Measurements from ENCODE around the gene KLHL20.
"Not testable (repeated sequence)": the region's sequence is repeated elsewhere in the genome, so short reads cannot be mapped to it uniquely, and the experiment has no call there.

KLHL20 gene

DNA sequence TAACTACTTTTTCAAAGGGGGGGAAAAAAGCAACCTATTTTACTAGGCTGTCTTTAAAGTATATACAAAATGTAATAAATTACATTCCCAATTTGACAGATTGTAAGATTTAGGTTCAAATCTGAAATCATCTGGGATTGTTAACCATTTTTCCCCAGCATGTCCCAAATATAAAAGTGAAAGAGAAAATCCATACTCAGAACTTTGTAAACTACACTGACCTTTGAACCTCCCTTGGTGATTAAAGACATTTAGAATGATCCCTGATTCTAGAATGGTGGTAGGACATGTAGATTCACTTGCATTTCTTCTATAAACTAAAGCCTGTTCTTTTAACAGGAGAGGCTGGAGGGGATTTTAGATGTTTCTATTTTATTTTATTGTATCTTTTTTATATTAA, 39.0 kb downstream of the KLHL20 start:
- DNase-seq, result no peak

DNA sequence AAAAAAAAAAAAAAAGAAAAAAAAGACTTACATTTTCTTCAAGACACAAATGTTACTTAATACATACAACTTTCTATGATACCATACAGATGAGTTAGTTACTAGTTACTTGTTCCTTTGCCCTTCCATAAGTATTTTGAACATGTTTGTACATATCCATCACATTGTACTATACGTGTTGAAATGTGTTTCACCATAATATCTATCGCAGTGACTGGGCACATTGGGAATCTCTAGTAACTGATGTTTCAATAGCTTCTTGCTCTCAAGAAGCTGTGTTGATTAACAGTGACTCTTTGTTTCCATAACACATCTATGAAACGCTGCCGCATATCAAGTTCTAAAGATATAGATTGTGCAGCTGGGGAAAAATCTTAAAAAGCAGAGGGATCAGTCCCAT, 42.9 kb downstream of the KLHL20 start:
- no peak for DNase-seq

DNA sequence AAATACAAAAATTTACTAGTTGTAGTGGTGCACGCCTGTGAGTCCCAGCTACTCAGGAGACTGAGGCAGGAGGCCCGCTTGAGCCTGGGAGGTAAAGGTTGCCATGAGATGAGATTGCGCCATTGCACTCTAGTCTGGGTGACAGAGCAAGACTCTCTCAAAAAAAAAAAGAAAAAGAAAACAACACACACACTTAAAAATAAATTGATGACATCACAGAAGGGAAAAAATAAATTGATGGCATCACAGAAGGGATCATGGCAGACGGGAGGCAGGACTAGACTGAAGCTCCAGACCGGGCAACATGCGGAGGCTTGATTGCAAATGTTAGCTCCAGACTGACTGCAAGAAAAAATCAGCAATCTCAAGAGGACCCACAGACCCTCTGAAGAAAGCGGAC, 43.3 kb downstream of the KLHL20 start:
- DNase-seq, result no peak

DNA sequence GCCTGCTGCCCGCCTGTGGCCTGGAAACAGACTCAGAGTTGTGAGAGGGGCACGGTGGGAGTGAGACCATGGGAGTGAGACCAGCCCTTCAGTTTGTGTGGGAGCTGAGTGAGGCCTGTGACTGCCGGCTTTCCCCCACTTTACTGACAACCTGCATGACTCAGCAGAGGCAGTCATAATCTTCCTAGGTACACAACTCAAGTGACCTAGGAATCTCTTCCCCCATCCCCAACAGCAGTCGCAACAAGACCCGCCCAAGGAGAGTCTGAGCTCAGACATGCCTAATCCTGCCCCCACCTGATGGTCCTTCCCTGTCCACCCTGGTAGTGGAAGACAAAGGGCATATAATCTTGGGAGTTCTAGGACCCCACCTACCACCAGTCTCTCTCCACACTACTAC, 44.2 kb downstream of the KLHL20 start:
- no peak for DNase-seq

DNA sequence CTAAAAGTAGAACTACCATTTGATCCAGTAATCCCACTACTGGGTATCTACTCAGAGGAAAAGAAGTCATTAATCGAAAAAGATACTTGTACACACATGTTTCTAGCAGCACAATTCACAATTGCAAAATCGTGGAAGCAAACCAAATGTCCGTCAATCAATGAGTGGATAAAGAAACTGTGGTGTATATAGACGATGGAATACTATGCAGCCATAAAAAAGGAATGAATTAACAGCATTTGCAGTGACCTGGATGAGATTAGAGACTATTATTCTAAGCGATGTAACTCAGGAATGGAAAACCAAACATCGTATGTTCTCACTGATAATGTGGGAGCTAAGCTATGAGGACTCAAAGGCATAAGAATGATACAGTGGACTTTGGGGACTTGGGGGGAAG, 49.5 kb downstream of the KLHL20 start:
- not testable (repeated sequence) for DNase-seq

DNA sequence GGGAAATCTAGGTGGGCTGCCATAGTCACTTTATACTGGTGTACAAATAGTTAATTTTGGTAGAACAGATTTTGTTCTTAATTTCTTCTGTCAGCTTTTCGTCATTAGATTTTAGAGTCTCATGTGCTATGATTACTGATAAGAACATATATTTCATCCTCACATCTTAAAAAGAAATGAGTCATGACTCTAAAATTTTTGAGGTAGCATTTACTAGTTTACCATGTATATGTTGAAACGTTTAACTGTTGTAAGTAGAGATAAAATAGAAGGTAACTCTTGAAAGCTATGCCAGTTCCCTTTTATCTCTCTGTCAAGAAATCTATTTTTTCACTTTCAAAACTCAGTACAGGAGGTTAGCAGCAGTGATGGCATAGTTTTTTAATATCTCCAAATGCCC, 53.4 kb downstream of the KLHL20 start:
- no peak for DNase-seq

DNA sequence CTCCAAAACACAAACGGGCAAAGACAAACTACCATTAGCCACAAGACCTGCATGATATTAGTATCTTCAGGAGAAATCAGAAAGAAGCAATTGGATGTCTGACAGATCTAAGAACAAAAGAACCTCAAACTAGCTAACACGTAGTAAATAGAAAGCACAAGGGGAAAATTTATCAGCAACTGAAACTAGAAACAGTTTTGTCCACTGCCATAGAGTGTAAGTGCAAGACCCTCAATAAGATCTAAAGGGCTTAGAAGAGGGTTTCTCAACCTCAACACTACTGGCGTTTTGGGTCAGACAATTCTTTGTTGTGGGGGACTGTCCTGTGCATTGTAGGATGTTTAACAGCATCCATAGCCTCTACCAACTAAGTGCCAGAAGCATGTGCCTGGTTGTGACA, 54.0 kb downstream of the KLHL20 start:
- DNase-seq, result no peak

DNA sequence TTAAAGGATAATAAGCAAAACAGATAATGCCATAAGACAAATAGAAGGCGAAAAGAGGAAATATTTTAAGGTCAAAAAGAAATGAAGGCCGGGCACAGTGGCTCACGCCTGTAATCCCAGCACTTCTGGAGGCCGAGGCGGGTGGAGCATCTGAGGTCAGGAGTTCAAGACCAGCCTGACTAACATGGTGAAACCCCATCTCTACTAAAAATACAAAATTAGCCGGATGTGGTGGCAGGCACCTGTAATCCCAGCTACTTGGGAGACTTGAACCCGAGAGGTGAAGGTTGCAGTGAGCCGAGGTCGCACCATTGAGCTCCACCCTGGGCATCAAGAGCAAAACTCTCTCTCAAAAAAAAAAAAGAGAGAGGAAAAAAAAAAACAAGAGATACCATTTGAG, 55.5 kb downstream of the KLHL20 start:
- not testable (repeated sequence) for DNase-seq

DNA sequence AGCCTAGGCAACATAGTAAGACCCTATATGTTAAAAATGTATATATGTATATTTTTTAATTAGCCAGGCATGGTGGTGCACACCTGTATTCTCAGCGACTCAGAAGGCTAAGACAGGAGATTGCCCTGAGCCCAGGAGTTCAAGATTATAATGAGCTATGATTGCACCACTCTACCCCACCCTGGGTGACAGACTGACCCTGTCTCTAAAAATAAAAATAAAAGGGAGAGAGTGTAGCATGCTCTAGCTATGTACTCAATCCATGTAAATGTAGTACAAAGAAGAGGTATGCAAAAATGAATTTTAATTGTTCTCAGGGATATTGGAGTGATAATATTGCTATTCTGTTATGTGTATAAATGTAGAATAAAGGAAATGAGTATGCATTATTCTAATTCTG, 56.8 kb downstream of the KLHL20 start:
- DNase-seq, result no peak

DNA sequence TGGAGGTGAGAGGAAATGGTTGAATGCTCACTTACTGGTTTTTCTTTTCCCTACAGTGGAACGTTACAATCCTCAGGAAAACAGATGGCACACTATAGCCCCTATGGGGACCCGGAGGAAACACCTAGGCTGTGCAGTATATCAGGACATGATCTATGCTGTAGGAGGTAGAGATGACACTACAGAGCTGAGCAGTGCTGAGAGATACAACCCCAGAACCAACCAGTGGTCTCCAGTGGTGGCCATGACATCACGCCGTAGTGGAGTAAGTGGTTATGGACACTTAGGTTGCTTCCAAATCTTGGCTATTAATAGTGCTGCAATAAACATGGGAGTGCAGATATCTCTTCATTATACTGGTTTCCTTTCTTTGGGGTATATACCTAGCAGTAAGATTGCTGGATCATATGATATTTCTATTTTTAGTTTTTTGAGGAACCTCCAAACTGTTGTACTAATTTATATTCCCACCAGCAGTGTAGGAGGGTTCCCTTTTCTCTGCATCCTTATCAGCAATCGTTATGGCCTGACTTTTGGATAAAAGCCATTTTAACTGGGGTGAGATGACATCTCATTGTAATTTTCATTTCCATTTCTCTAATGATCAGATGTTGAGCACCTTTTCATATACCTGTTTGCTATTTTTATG, 60.9 kb downstream of the KLHL20 start:
- no peak for DNase-seq

DNA sequence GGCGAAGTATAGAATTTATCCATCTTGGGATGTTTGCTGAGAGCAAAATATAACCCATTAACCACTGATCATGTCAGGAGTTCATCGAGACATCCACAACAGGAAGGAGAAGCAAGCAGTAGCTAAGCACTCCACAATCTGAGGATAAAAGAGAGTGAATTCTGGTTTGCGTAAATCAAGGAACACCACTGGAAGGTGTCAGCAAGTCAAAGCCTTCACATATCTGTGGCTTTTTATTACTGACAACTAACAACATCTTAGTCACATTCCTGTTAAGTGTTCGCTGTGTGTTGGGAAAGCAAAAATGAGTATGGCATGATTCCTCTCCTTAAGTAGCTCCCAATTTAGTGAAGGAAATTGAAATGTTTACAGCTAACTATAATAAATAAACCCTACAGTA, 65.2 kb downstream of the KLHL20 start:
- DNase-seq, result no peak

DNA sequence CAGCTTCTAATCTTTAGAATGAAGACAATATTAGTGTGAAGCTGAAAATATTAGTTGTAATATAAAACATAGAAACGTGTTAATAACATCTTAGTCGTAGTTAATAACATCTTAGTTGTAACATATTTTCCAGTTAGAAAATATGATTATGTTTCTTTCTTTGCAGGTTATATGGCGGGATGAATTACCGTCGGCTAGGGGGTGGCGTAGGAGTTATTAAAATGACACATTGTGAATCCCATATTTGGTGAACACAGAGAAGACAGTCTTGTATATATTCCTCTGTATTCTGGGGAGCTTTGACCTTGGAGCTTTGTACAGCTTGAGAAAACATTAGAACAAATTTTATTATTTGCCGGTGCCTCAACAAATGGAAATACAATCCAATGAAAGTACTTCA, 70.2 kb downstream of the KLHL20 start:
- DNase-seq, result no peak

DNA sequence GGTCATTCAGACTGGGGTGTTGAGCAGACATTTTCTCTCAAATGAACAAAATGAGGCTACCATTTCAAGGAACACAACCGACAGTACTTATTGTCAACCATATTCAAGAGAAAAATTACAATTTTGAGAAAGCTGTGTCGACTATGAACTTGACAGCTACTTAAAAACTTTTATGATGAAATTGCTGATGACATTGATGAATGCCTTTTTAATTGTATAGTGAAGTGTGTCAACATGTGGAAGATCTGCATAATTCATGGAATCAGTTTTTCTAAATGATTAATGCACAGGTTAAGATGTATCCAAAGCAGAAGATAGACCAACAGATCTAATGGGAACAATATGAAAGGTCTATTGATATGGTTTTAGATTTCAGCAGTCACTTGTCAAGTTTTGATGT, 75.1 kb downstream of the KLHL20 start:
- DNase-seq, result no peak

DNA sequence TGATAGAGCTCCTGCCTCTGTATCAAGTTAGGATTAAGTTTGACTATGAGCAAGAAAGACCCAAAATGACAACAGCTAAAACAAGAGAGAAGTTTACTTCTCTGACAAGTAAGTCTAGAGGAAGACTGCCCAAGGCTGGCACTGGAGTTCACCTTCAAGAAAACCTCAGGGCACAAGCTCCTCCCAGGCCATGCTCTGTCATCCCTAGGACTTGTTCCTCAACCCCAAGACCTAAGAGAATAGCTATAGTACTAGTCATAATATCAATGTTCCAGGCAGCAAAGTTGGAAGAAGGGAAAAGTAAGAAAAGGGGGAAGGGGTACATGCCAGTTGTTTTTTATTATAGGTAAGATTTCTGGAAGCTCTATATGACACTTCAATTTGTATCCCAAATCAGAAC, 83.3 kb downstream of the KLHL20 start:
- DNase-seq, result no peak

DNA sequence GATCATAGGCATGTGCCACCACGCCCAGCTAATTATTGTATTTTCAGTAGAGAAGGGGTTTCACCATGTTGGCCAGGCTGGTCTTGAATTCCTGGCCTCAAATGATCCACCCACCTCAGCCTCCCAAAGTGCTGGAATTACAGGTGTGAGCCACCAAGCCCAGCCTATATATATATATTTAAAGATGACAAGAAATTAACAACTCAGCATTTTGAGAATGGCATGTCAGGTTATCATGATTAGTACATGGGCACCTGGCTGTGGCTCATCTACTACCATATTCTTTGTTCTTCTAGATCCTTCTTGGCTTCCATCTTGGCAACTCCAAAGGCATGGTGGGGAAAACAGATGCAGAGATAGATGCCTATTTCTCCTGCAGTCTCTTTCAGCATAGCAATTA, 85.2 kb downstream of the KLHL20 start:
- not testable (repeated sequence) for DNase-seq

DNA sequence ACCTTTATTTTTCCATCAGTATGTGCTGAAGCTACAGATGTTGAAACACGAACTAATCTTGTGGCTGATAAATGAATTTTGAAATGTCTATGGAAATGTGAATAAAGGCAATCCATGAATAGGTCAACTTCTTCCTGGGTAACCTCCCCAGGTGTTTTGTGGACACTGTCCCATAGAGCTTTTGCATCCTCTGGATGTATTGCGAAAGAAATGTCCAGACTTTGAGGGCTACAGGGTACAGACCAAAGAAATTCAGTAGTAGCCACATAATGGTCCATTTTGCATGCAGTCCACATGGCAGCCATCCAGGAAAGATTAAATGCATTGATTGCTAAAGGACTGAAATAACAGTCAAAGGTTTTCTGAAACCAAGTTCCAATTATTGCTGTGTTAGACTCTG, 88.2 kb downstream of the KLHL20 start:
- no peak for DNase-seq

DNA sequence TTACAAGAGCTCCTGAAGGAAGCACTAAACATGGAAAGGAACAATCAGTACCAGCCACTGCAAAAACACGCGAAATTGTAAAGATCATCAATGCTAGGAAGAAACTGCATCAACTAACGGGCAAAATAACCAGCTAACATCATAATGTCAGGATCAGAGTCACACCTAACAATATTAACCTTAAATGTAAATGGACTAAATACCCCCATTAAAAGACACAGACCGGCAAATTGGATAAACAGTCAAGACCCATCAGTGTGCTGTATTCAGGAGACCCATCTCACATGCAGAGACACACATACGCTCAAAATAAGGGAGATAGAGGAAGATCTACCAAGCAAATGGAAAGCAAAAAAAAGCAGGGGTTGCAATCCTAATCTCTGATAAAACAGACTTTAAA, 98.9 kb downstream of the KLHL20 start:
- DNase-seq, result not testable (repeated sequence)

DNA sequence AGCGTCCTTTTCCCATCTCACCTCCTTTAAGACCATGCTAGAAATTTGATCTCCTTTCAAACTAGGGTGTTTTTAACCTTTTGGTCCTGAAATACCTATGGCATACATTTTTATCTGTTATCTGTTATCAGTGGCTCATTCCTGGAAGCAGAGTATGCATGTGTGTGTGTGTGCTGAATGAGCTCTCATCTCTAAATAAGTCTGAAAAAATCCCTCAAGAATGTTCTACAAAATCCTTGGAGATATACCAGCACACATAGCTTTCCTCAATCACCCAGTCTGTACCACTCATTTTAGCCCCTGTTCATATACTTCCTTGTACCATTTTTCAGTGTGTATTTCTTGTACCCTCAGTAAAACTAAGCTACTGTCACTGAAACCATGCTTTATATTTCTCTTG, 103.7 kb downstream of the KLHL20 start:
- DNase-seq, result no peak

DNA sequence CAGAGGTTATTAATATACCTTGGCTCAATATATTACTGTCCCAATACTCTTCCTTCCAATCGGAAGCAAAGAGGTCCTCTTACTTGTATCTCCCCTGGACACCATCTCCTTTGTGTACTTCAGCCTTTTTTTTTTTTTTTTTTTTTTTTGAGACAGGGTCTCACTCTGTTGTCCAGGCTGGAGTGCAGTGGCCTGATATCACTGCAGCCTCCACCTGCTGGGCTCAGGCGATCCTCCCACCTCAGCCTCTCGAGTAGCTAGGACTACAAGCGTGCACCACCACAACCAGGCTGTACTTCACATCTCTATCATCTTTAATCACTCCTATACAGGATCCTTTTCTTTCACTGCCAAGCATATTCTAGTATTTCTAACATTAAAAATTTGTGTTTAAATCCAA, 106.9 kb downstream of the KLHL20 start:
- no peak for DNase-seq

DNA sequence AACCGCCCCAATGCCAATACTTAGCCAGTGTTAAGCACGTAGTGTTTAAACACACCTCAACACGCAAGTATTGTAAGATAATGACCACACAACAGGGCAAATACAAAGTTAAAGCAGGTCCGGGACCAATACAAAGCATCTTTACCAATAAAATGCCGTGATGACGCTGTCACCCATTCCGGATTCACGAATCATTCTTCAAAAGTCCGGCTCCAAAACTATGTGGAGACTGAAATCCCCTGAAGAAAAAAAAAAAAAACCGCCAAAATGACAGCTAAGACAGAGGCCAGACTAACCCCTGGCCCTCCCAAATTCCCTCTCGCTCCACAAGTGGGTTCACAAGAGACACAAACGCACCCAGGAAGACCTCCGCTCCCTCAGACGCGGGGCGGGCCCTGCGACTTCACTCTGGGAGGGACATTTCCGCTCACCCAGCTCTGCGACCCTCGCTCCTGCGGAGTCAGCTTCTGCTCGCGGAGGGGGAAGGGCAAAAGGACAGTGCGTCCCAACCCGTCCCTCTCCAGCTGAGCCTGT, 109.1 kb downstream of the KLHL20 start:
- no peak for DNase-seq

DNA sequence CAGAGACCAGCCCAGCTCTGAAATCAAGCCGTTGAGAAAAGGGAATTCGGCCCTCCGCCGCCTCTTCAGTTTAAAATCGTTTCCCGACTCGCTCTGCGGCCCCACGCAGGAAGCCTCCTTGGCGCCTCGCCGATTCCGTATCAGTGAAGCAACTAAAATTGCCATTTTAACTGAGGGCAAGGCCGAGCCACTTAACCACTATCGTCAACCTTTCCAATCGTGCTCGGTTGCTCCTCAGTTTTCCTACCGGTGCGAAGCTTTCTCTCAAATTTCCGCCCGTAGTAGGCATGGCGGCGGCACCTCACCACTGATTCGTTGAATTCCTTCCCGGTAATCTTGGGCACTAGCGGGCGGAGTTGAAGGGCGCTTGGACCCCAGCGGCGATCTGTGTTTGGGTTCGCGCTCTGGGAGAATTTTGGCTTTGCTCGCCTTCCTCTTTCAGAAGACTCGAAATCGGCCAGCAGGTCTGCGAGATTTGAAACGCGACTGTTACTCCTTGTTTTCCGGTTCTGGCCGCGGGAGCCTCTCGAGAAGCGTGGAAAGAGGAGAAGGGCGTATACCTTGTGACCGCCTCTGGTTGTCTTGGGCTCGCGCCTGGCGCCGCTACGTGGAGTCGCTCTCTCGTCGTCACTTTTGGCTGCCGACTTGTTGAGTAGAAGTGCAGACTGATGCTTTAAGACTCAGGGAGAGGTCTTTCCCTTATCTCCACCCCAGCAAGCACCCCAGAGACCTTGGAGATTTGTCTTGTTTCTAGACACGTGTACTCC, 109.7 kb downstream of the KLHL20 start, which contains the start of the genes CENPL and DARS2:
Gene CENPL (minus strand): TSS at position 569 of the 767 bp plus-strand sequence. CDS start 13,584 bp downstream, outside the sequence.
Gene DARS2 (plus strand): TSS at position 359 of the 767 bp plus-strand sequence. CDS start 557 bp downstream, outside the sequence.
- peak; percentile 99 for DNase-seq

DNA sequence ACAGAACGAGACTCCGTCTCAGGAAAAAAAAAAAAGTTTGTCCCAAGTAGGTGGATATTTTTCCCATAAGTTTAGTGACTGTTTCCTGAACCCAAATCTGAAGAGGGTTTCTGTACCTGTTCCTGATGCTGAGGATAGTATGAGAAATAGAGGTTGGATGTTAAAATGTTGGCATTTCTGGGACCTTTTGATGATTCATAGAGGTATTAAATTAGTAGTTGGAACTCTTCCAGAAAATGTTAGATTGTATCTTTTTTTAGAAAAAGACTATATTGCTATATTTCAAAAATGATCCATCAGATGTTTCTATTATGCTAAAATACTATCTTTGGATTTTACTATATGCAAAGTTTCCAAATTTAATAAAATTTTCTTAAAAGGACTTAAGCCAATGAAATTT, 112.8 kb downstream of the KLHL20 start:
- no peak for DNase-seq

DNA sequence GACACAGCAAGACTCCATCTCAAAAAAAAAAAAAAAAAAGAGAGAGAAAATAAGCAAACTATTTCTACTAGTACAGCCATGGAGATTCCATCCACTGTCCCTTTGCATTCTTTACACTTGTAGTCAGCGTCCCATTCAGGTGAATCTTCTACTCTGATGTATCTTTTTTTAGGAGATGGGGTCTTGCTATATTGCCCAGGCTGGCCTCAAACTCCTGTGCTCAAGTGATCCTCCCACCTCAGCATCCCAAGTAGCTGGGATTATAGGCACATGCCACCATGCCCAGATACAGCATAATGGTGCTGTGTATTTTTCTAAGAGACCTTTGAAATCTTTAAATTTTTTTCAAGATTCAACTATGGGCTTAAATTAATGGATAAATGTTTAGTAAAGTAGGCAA, 118.0 kb downstream of the KLHL20 start:
- DNase-seq, result no peak

All from hematopoietic multipotent progenitor cell treated with erythropoietin and hydrocortisone succinate and interleukin-3 and kit ligand, for 8 days (in vitro differentiated cells).